GM19372 (cell line): ENCODE results near the gene MOB1B.
"Not testable (repeated sequence)": the region's sequence is repeated elsewhere in the genome, so short reads cannot be mapped to it uniquely, and the experiment has no call there.

Experiments used
- ATAC-seq: cut with Tn5 transposase; IDR thresholded peaks from one replicate; pipeline ENCODE4 v1.9.1; 2021; ENCODE audit warnings: mild to moderate bottlenecking, low read depth, moderate library complexity; ENCODE audit not compliant: unreplicated experiment

The MOB1B gene

GRCh38 chr4:70901984-70902576, at the start of gene MOB1B:
Gene MOB1B, plus strand, starts transcription at chr4:70902369. Its CDS starts 168 bp downstream, at chr4:70902537.
- peak; percentile 94 for ATAC-seq

- no peak for ATAC-seq
Measured at GRCh38 chr4:70855464-70855863, 46.7 kb upstream of the MOB1B start.

- no peak for ATAC-seq
Measured at GRCh38 chr4:70858454-70858853, 43.7 kb upstream of the MOB1B start.

- ATAC-seq, result no peak
Measured at GRCh38 chr4:70859066-70859465, 43.1 kb upstream of the MOB1B start.

- ATAC-seq, result no peak
Measured at GRCh38 chr4:70863099-70863790, 38.9 kb upstream of the MOB1B start.

- no peak for ATAC-seq
Measured at GRCh38 chr4:70868778-70869177, 33.4 kb upstream of the MOB1B start.

- no peak for ATAC-seq
Measured at GRCh38 chr4:70873216-70873615, 29.0 kb upstream of the MOB1B start.

- peak; percentile 64 for ATAC-seq
Measured at GRCh38 chr4:70874268-70875156, 27.7 kb upstream of the MOB1B start.

GRCh38 chr4:70877556-70877955, 24.6 kb upstream of the MOB1B start:
- ATAC-seq, result no peak

- no peak for ATAC-seq
Measured at GRCh38 chr4:70880739-70881138, 21.4 kb upstream of the MOB1B start.

- ATAC-seq, result no peak
Measured at GRCh38 chr4:70885174-70885573, 17.0 kb upstream of the MOB1B start.

GRCh38 chr4:70892086-70892769, 9.9 kb upstream of the MOB1B start:
- no peak for ATAC-seq

GRCh38 chr4:70893790-70894189, 8.4 kb upstream of the MOB1B start:
- no peak for ATAC-seq

GRCh38 chr4:70895405-70895804, 6.8 kb upstream of the MOB1B start:
- no peak for ATAC-seq

- no peak for ATAC-seq
Measured at GRCh38 chr4:70895811-70896491, 6.2 kb upstream of the MOB1B start.

- not testable (repeated sequence) for ATAC-seq
Measured at GRCh38 chr4:70898581-70898980, 3.6 kb upstream of the MOB1B start.

GRCh38 chr4:70901607-70901983, 574 bp upstream of the MOB1B start:
- ATAC-seq, result no peak

- ATAC-seq, result peak; percentile 36
Measured at GRCh38 chr4:70902577-70903290, 565 bp downstream of the MOB1B start.

GRCh38 chr4:70903291-70903603, 1.1 kb downstream of the MOB1B start:
- no peak for ATAC-seq
